ENCODE results near the gene C5orf15.
"Not testable (repeated sequence)": the region's sequence is repeated elsewhere in the genome, so short reads cannot be mapped to it uniquely, and the experiment has no call there.

The C5orf15 gene

DNA sequence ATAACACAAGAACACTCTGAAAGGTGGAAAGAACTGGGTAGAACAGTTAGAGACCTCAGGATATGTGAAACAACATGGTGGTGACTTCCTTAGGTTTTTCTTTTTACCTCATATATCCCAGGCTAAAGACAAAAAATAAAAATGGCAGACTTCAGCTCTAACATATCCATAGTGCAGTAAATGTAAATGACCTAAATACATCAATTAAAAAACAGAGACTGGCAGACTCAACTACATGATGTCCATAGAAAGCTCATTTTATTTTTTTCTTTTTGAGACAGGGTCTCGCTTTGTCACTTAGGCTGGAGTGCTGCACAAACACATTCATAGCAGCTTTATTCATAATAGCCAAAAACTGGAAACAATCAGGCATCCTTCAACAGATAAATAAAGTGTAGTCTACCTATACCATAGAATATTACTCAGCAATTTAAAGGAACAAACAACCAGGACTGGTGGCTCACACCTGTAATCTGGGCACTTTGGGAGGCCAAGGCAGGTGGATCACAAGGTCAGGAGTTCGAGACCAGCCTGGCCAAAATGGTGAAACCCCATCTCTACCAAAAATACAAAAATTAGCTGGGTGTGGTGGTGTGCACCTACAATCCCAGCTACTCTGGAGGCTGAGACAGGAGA is 4.8 kb downstream of the C5orf15 start:
- DNase-seq (ENCODE audit: low read depth in 2 of 2) = no peak

DNA sequence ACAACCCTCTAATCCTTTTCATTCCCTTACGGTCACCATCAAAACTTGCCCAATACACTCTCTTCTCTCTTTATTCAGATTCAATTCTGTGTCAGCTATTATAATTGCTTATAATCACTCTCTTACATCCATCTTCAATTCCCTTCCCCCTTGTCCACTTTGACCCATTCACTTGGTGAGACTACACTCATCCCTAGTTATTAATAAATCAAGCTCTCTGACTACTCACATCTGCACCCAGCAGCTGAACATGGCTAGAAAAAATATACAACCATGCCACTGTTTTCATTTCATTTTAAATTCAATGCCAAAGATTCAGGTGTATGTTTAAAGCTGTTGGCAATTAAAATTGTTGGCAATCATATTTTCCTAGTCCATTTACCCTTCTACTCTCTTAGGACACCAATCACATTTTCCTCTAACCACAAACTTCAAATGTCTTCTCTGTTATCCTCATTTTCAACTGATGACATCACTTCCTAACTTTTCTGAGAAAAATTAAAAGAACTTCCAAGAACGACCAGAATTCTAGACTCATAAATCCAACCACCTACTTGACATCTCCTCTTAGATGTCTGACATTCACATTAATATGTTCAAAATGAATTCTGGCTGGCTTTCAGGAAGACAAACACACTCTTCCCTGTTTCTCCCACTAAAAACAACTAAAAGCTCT is 5.5 kb downstream of the C5orf15 start:
- no peak for DNase-seq (ENCODE audit: low read depth in 2 of 2)

DNA sequence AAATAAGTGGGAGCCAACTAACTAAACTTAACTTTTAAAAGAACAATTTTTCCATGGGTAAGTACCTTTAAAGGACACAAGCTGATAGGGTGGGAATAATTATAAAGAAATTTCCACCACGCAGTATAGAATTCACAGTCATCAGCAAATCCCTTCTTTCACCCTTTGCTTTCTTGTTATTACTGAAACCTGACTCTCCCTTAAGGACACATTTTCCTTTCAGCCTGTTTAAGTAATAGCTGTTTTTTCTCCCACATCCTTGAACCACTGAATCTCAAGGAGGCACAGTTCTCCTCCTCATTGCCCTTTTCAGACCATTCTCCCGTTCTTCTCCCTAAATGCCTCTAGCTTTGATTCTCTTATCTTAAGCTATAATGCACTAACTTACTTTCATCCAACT is 6.3 kb downstream of the C5orf15 start:
- DNase-seq (ENCODE audit: low read depth in 2 of 2) = no peak

GRCh38 chr5:133959643-133960042 is 8.8 kb downstream of the C5orf15 start:
- DNase-seq (ENCODE audit: low read depth in 2 of 2) = no peak

GRCh38 chr5:133957591-133957990 is 10.8 kb downstream of the C5orf15 start:
- DNase-seq (ENCODE audit: low read depth in 2 of 2) = no peak

GRCh38 chr5:133957080-133957479 is 11.3 kb downstream of the C5orf15 start:
- DNase-seq (ENCODE audit: low read depth in 2 of 2) = no peak

DNA sequence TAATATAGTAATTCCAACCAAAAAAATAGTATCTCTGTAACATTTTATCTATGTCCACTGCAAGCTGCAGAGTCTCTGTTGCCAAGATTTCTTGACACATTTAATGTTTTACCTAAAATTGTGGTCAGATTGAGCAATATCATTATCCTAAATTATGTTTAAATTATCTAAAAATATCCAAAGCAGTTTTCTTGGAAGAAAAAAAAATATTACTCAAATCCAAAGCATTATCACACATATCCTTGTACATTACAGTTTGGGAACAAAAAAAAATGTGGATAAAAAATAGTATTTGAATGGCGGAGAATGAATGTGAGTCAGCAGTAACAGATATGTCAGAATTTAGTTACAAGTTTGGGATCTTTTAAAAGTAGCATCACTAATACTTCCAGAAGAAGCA is 12.2 kb downstream of the C5orf15 start:
- DNase-seq (ENCODE audit: low read depth in 2 of 2) = not testable (repeated sequence)

DNA sequence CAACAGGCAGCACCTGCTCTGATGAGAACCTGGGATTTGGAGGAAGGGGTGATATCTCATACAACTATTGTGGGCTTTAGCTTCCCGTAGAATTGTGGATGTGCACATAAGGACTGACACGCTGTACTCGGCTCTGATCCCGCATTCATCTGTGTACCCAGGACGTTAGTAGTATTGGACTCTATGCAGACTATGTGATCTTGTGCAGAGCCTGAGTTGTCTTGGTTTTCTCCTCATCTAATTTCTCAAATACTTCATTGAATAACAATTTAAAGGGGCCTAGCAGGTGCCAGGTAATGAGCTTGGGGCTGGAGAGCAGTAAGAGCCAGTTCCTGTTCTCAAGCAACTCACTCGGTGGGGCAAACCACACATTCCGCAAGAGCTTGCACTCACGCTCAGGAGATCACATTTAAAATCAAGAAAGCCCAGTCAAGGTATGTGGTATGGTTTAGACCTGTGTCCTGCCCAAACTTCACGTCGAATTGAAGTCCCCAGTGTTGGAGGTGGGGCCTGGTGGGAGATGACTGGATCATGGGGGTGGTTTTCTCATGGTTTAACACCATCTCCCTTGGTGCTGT is 14.8 kb downstream of the C5orf15 start:
- no peak for DNase-seq (ENCODE audit: low read depth in 2 of 2)

GRCh38 chr5:133952729-133953567 is 15.5 kb downstream of the C5orf15 start:
- DNase-seq (ENCODE audit: low read depth in 2 of 2) = no peak

DNA sequence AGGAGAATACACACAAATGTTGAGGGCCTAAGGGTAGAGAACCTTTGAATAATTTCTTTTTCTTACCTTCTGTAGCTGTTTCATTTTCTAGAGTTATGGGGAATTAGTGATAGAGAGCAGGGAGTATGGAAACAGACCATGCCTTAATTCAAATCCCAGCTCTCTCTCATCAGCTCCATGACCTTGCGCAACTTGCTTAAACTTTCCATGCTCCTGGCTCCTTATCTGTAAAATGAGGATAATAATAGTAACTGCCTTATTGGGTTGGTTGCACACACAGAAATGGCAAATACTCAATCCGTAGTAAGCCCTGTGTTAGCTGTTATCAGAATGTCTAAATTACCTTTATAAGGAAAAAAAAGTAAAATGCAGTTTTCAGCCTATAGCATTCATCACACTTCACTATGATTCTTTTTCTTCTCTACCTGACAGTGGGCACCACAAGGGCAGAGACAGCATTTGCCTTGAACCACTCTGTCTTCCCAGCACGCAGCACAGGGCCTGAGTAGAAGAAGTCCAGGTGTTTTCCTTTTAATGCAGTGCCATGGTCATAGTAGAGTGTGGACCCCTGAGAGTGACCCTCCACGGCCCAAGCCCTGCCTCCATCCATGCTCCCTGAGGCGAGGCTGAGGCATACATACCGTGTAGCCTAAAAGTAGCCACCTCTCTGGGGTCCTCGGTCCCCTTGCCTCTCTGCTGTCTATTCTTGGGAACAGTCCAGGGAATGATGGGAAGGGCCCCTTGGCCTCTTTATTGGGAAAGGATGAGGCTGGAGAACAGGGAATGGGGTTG is 17.4 kb downstream of the C5orf15 start:
- no peak for DNase-seq (ENCODE audit: low read depth in 2 of 2)

- no peak for DNase-seq (ENCODE audit: low read depth in 2 of 2)
Measured at GRCh38 chr5:133948721-133949120, 19.7 kb downstream of the C5orf15 start.

DNA sequence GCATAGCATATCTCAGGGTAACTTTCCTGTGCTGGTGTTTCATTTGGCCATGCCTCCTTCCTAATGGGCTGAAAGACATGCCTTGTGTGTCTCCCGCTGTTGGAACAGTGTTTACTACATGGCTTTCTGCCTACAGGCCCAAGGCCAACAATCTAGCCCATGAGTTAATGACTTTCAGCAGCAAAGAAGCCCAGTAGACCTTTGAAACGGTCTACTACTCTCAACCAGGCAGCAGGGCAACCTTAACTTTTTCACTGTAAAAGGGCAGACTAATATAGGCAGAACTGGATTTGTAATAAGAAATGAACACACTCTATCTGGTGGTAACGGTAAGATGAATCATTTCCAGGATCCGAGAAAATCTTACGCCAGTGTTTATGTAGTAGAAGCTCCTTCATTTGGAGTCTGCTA is 21.0 kb downstream of the C5orf15 start:
- DNase-seq (ENCODE audit: low read depth in 2 of 2) = no peak

DNA sequence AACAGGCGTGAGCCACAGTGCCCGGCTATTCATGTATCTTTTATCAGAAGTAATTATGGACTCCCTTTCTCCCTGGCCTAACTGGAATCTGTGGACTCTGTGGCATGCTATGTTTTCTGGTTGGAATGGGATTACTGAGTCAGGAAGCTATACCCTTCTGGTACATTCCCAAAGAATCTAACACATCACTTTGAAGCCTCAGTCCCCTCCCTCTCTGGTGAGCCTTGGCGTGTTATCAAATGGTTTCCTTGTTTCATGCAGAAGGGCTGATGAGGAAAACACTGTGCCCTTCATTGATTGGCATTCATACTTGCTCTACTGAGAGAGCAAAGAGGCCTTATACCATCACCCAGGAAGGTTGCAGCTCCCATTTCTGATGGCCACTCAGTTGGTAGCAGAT is 22.9 kb downstream of the C5orf15 start:
- DNase-seq (ENCODE audit: low read depth in 2 of 2) = no peak

- peak in 1 of 2 experiments; percentile 47 for DNase-seq (ENCODE audit: low read depth in 2 of 2)
Measured at GRCh38 chr5:133944263-133945185, 23.9 kb downstream of the C5orf15 start.

GRCh38 chr5:133943475-133943817 is 25.0 kb downstream of the C5orf15 start:
- no peak for DNase-seq (ENCODE audit: low read depth in 2 of 2)

DNA sequence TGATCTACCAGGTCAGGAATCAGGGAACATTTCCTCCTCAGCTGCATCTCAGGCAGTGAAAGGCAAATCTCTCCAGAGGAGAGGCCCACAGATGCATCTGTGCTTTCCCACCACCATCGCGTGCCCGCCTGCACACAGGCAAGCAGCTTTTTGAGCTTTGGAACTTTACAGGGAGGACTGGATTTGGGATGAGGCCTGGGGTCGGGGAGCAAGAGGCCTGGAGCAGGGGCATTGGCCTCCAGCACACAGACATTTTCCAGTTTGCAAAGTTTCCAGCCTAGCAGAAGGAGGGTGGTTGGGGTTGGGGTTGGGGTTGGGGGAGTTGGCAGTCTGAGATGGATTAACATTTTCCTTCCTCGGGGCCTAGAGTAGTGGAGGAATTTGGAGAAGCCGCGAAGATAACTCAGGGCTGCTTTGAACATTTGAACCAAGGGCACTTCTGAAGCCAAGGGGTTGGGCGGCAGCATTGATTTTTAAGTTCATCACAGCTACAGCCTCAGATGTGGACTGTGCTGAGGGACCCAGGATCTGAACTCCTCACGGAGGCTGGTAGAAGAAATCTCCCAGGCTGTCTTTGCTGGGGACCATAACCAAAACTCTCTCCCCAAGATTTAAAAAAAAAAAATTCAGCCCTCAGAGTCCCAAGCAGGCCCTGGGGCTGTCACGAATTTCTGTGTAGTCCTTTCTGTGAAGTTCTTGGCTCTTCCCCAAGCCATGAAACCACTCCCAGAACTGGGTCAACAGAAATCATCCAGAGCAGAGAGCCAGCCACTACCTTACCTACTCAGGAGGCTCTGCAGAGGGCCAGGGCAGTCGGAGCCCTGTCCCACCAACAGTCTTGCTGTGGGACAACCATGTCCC is 25.6 kb downstream of the C5orf15 start:
- no peak for DNase-seq (ENCODE audit: low read depth in 2 of 2)

- no peak for DNase-seq (ENCODE audit: low read depth in 2 of 2)
Measured at GRCh38 chr5:133941456-133942196, 26.8 kb downstream of the C5orf15 start.

GRCh38 chr5:133939668-133940067 is 28.8 kb downstream of the C5orf15 start:
- DNase-seq (ENCODE audit: low read depth in 2 of 2) = no peak

- DNase-seq (ENCODE audit: low read depth in 2 of 2) = no peak
Measured at GRCh38 chr5:133938929-133939328, 29.5 kb downstream of the C5orf15 start.

Measured in stimulated activated CD4-positive, alpha-beta T cell treated with anti-CD3 and anti-CD28 coated beads, Interleukin-12 subunit alpha, Interleukin-12 subunit beta, amount 100 ng/mL, for 24 hours (primary cell).